DOHH2 (cell line): Measurements from ENCODE around the gene N4BP2.

Experiments used
- H3F3A ChIP-seq: fragments of 200-600 bp; sonication (generic), shearing (Covaris generic); 2 replicates; pipeline ENCODE4 v1.6.0; 2016; ENCODE audit warnings: antibody characterized with exemption, mild to moderate bottlenecking; ENCODE audit not compliant: control insufficient read depth, insufficient read depth
- H3K27ac ChIP-seq: fragments of 200-600 bp; sonication (generic); 2 replicates; pipeline ENCODE4 v1.5.1; 2014; ENCODE audit warnings: low read depth, mild to moderate bottlenecking, low read length, moderate library complexity
- H3K27me3 ChIP-seq: fragments of 200-600 bp; sonication (generic); 2 replicates; pipeline ENCODE4 v1.6.1; 2014; ENCODE audit warnings: mild to moderate bottlenecking, low read length, mixed read lengths; ENCODE audit not compliant: control insufficient read depth
- H3K36me3 ChIP-seq: fragments of 200-600 bp; sonication (generic); 2 replicates; pipeline ENCODE4 v1.6.1; 2014; ENCODE audit warnings: mild to moderate bottlenecking, low read length, moderate library complexity, mixed read lengths; ENCODE audit not compliant: control insufficient read depth
- H3K4me1 ChIP-seq: fragments of 200-600 bp; sonication (generic); 2 replicates; pipeline ENCODE4 v1.6.1; 2014; ENCODE audit warnings: mild to moderate bottlenecking, low read length, mixed read lengths; ENCODE audit not compliant: control insufficient read depth
- H3K4me2 ChIP-seq: fragments of 200-600 bp; sonication (generic); 2 replicates; pipeline ENCODE4 v1.6.0; 2014; ENCODE audit warnings: mild to moderate bottlenecking, low read length, moderate library complexity
- H3K4me3 ChIP-seq: fragments of 200-600 bp; sonication (generic); 2 replicates; pipeline ENCODE4 v1.5.1; 2014; ENCODE audit warnings: mild to moderate bottlenecking, low read length, mixed read lengths
- H3K79me2 ChIP-seq: fragments of 200-600 bp; sonication (generic); 2 replicates; pipeline ENCODE4 v1.6.1; 2014; ENCODE audit warnings: mild to moderate bottlenecking, low read length, mixed read lengths; ENCODE audit not compliant: control insufficient read depth
- H3K9me2 ChIP-seq: fragments of 200-600 bp; sonication (generic); replicated peaks from 2 replicates; pipeline ENCODE4 v1.6.1; 2014; ENCODE audit warnings: mild to moderate bottlenecking, low read length, mixed read lengths; ENCODE audit not compliant: control insufficient read depth
- H3K9me3 ChIP-seq: fragments of 200-600 bp; sonication (generic); 2 replicates; pipeline ENCODE4 v1.6.1; 2014; ENCODE audit warnings: antibody characterized with exemption, low read length, mixed read lengths; ENCODE audit not compliant: control insufficient read depth, insufficient read depth
- H4K20me1 ChIP-seq: fragments of 200-600 bp; sonication (generic); 2 replicates; pipeline ENCODE4 v1.6.0; 2014; ENCODE audit warnings: low read depth, mild to moderate bottlenecking, antibody characterized with exemption, low read length, moderate library complexity; ENCODE audit not compliant: control insufficient read depth, insufficient read depth
- EZH2phosphoT487 ChIP-seq: fragments of 200-600 bp; sonication (generic); IDR thresholded peaks from 2 replicates; pipeline ENCODE4 v1.6.1; 2017; ENCODE audit warnings: borderline replicate concordance, mild to moderate bottlenecking, antibody characterized with exemption, low read length, moderate library complexity, mixed read lengths
- TF ChIP-seq, protein P1 (sequence below): fragments of 200-600 bp; sonication (generic); IDR thresholded peaks from one replicate; pipeline ENCODE4 v1.5.1; 2014; ENCODE audit warnings: antibody characterized with exemption, mild to moderate bottlenecking, low read depth, low read length; ENCODE audit not compliant: poor library complexity, severe bottlenecking

N4BP2 gene

DNA sequence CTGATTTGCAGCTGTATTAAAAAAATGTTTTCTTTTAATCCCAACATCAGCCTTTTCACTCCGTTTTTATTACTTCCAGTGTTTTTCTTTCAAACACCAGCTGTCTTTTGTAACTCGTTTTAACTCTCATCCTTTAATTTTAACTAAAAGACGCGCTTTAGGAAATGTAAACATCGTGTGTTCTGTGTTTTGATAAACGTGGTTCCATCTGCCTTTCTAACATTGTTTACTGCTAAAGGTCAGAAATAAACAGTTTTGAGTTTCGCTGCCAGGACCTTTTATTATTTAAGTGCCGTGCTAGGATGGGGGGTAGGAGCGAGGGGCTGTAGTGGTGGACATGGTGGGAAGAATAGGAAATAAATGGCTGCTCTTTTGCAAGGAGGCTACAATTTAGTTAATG lies 1.5 kb downstream of the N4BP2 start:
- Histone ChIP-seq H3K4me1 (peaks cover 35% of the 10 kb centered on the region), H3F3A (peaks cover 8% of the 10 kb centered on the region), H3K4me3 (peak overlapping the region; percentile 86), H3K27ac (no peak overlapping the region), H3K9me3 (no peaks in the 10 kb centered on the region), H3K4me2 (peak overlapping the region; percentile 80), H3K27me3 (no peaks in the 10 kb centered on the region), H3K36me3 (peaks cover 8% of the 10 kb centered on the region), H4K20me1 (0 out of 2 replicates have a peak, but pooled peaks cover 3% of the 10 kb centered on the region), H3K79me2 (peaks cover 44% of the 10 kb centered on the region), H3K9me2 (no peaks in the 10 kb centered on the region)
- TF ChIP-seq, protein P1, sequence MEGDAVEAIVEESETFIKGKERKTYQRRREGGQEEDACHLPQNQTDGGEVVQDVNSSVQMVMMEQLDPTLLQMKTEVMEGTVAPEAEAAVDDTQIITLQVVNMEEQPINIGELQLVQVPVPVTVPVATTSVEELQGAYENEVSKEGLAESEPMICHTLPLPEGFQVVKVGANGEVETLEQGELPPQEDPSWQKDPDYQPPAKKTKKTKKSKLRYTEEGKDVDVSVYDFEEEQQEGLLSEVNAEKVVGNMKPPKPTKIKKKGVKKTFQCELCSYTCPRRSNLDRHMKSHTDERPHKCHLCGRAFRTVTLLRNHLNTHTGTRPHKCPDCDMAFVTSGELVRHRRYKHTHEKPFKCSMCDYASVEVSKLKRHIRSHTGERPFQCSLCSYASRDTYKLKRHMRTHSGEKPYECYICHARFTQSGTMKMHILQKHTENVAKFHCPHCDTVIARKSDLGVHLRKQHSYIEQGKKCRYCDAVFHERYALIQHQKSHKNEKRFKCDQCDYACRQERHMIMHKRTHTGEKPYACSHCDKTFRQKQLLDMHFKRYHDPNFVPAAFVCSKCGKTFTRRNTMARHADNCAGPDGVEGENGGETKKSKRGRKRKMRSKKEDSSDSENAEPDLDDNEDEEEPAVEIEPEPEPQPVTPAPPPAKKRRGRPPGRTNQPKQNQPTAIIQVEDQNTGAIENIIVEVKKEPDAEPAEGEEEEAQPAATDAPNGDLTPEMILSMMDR: no peak
- TF ChIP-seq EZH2phosphoT487: no peak

DNA sequence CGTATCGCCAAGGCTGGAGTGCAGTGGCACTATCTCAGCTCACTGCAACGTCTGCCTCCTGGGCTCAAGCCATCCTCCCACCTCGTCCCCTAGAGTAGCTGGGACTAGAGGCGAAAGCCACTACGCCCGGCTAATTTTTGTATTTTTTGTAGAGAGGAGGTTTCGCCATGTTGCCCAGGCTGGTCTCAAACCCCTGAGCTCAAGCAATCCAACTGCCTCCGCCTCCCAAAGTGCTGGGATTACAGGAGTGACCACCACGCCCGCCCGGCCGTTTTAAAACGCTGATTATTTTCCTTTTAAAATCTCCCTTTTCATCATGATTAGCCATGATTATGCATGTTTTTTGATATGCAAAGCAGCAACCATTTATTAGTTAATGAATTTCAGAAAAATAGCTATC lies 2.2 kb downstream of the N4BP2 start:
- H3K9me2 ChIP-seq: no peaks in the 10 kb centered on the region
- no peak overlapping the region for H3K27ac ChIP-seq
- H4K20me1 ChIP-seq: 0 out of 2 replicates have a peak, but pooled peaks cover 3% of the 10 kb centered on the region
- no peak for TF ChIP-seq EZH2phosphoT487
- TF ChIP-seq, protein P1: no peak
- peaks cover 35% of the 10 kb centered on the region for H3K4me1 ChIP-seq
- H3K9me3 ChIP-seq: no peaks in the 10 kb centered on the region
- no peak overlapping the region for H3K4me3 ChIP-seq
- H3K4me2 ChIP-seq: peak overlapping the region; percentile 80
- no peaks in the 10 kb centered on the region for H3K27me3 ChIP-seq
- H3F3A ChIP-seq: peaks cover 8% of the 10 kb centered on the region
- H3K79me2 ChIP-seq: peaks cover 48% of the 10 kb centered on the region
- peaks cover 9% of the 10 kb centered on the region for H3K36me3 ChIP-seq

DNA sequence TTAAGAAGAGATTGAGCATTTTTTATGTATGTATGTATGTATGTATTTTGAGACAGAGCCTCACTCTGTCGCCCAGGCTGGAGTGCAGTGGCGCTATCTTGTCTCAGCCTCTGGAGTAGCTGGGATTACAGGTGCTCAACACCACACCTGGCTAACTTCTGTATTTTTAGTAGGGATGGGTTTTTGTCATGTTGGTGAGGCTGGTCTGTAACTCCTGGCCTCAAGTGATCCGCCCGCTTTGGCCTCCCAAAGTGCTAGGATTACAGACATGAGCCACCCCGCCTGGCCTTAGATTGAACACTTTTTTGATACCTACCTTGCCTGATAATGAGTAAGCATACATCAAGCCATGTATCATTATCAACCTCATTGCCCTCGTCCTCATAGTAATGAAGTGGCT lies 2.7 kb downstream of the N4BP2 start:
- Histone ChIP-seq H3K4me3 (no peak overlapping the region), H3K4me1 (peaks cover 33% of the 10 kb centered on the region), H3K9me2 (no peaks in the 10 kb centered on the region), H3K27ac (no peak overlapping the region), H3K79me2 (peaks cover 50% of the 10 kb centered on the region), H3F3A (peaks cover 8% of the 10 kb centered on the region), H3K9me3 (no peaks in the 10 kb centered on the region), H3K36me3 (peaks cover 9% of the 10 kb centered on the region), H3K4me2 (peak overlapping the region; percentile 80), H3K27me3 (no peaks in the 10 kb centered on the region), H4K20me1 (0 out of 2 replicates have a peak, but pooled peaks cover 3% of the 10 kb centered on the region)
- no peak for TF ChIP-seq EZH2phosphoT487
- TF ChIP-seq, protein P1: no peak

DNA sequence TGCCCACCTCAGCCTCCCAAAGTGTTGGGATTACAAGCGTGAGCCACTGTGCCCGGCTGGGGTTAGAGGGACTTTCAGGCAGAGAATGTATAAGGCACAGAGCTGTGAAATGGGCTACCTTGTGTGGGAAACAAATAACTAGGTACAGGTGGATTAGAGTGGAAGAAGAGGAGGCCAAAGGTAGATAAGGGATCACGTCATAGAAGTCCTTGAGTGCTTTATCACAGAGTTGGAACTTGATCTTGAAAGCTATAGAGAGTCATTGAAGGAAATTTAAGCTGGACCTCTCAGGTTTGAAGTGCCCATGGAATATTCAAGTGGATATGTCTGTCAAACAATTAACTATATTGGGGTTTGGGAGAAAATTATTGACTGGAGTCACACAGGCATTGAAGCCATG lies 8.4 kb downstream of the N4BP2 start:
- Histone ChIP-seq H3K4me3 (no peak overlapping the region), H3K4me2 (no peak overlapping the region), H3K27me3 (no peaks in the 10 kb centered on the region), H3K79me2 (peaks cover 48% of the 10 kb centered on the region), H3K4me1 (no peaks in the 10 kb centered on the region), H3K36me3 (peaks cover 9% of the 10 kb centered on the region), H3F3A (0 out of 2 replicates have a peak, but pooled peaks cover 2% of the 10 kb centered on the region), H3K27ac (no peak overlapping the region), H4K20me1 (no peaks in the 10 kb centered on the region), H3K9me2 (no peaks in the 10 kb centered on the region), H3K9me3 (no peaks in the 10 kb centered on the region)
- no peak for TF ChIP-seq EZH2phosphoT487
- TF ChIP-seq, protein P1: no peak
